ENCODE data around the gene ASAP3.
"Not testable (repeated sequence)": the region's sequence is repeated elsewhere in the genome, so short reads cannot be mapped to it uniquely, and the experiment has no call there.

ASAP3 gene

GRCh38 chr1:23500466-23500865 lies 16.5 kb upstream of the ASAP3 start:
- no peak for FAIRE-seq
- no peak for DNase-seq (ENCODE audit: insufficient read length, low spot score)
- TF ChIP-seq CTCF (IDR thresholded peaks at IDR 0.05; ENCODE audit: insufficient read depth, missing control alignments), result no peak

- no peak for TF ChIP-seq CTCF (IDR thresholded peaks at IDR 0.05; ENCODE audit: insufficient read depth, missing control alignments)
- DNase-seq (ENCODE audit: insufficient read length, low spot score) (no peak), FAIRE-seq (no peak)
Observed at GRCh38 chr1:23497777-23498439, 13.9 kb upstream of the ASAP3 start.

- no peak for FAIRE-seq
- no peak for DNase-seq (ENCODE audit: insufficient read length, low spot score)
- no peak for TF ChIP-seq CTCF (IDR thresholded peaks at IDR 0.05; ENCODE audit: insufficient read depth, missing control alignments)
Observed at GRCh38 chr1:23496490-23497181, 12.7 kb upstream of the ASAP3 start.

GRCh38 chr1:23494836-23495235 lies 10.9 kb upstream of the ASAP3 start:
- DNase-seq (ENCODE audit: insufficient read length, low spot score); FAIRE-seq: not testable (repeated sequence)

GRCh38 chr1:23492776-23493175 lies 8.8 kb upstream of the ASAP3 start:
- not testable (repeated sequence) for DNase-seq (ENCODE audit: insufficient read length, low spot score); FAIRE-seq

- TF ChIP-seq CTCF (IDR thresholded peaks at IDR 0.05; ENCODE audit: insufficient read depth, missing control alignments), result no peak
- FAIRE-seq, result no peak
Observed at GRCh38 chr1:23492132-23492720, 8.2 kb upstream of the ASAP3 start.

GRCh38 chr1:23489842-23490241 lies 5.9 kb upstream of the ASAP3 start:
- DNase-seq (ENCODE audit: insufficient read length, low spot score), result no peak
- no peak for FAIRE-seq
- TF ChIP-seq CTCF (IDR thresholded peaks at IDR 0.05; ENCODE audit: insufficient read depth, missing control alignments), result no peak

More at GRCh38 chr1:23492132-23492720, 8.2 kb upstream of the ASAP3 start:
- DNase-seq (ENCODE audit: insufficient read length, low spot score), result no peak

GRCh38 chr1:23485002-23485332 lies 988 bp upstream of the ASAP3 start:
- FAIRE-seq (no peak), DNase-seq (ENCODE audit: insufficient read length, low spot score) (no peak)
- no peak for TF ChIP-seq CTCF (IDR thresholded peaks at IDR 0.05; ENCODE audit: insufficient read depth, missing control alignments)
